Measurements from ENCODE around the gene IL1RAP.

IL1RAP gene

DNA sequence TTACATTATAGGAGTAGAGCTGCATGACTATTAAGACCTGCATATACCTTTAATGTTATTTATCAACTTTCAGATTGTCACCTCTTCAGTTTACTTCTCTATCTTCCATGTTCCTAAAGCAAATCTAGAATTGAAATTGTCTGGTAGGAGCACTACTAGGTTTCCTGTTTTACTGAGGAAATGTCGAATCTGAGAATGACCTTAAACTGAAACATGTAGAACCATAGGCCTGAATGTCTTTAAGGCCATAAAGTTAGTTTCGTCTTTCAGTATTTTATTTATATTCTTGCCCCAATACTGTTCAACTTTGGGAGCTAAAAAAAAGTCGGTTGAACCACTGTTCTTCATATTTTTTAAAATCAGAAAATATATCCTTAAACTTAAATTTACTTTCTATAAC is 92.7 kb downstream of the IL1RAP start:
- no peak for DNase-seq (ENCODE audit: low read depth)
- no peak overlapping the region for H3K4me3 ChIP-seq (ENCODE audit: control insufficient read depth, low read depth, low read length)
- TF ChIP-seq, protein P1, sequence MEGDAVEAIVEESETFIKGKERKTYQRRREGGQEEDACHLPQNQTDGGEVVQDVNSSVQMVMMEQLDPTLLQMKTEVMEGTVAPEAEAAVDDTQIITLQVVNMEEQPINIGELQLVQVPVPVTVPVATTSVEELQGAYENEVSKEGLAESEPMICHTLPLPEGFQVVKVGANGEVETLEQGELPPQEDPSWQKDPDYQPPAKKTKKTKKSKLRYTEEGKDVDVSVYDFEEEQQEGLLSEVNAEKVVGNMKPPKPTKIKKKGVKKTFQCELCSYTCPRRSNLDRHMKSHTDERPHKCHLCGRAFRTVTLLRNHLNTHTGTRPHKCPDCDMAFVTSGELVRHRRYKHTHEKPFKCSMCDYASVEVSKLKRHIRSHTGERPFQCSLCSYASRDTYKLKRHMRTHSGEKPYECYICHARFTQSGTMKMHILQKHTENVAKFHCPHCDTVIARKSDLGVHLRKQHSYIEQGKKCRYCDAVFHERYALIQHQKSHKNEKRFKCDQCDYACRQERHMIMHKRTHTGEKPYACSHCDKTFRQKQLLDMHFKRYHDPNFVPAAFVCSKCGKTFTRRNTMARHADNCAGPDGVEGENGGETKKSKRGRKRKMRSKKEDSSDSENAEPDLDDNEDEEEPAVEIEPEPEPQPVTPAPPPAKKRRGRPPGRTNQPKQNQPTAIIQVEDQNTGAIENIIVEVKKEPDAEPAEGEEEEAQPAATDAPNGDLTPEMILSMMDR (IDR thresholded peaks at IDR 0.05; ENCODE audit: control insufficient read depth, insufficient read depth, low read depth, low read length, missing control alignments), result no peak

DNA sequence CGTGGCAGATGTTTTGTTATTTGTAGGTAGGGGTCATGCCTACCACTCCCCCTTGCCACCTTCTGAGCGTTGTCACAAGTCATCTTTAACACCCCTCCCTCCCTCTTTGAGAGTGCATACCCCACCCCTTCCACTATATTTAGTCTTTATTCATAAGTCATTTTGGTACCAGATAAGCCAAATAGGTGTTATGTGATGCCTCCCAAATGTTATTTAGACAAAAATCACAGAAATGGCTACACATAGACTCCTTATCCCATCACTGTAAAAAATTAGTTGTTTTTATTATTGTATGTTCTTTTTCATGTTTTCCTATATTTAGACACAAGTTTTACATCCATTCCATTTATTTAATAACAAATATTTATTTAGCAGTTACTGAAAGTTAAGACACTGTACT is 93.1 kb downstream of the IL1RAP start:
- TF ChIP-seq, protein P1 (IDR thresholded peaks at IDR 0.05; ENCODE audit: control insufficient read depth, insufficient read depth, low read depth, low read length, missing control alignments), result no peak
- H3K4me3 ChIP-seq (ENCODE audit: control insufficient read depth, low read depth, low read length), result no peak overlapping the region
- no peak for DNase-seq (ENCODE audit: low read depth)

DNA sequence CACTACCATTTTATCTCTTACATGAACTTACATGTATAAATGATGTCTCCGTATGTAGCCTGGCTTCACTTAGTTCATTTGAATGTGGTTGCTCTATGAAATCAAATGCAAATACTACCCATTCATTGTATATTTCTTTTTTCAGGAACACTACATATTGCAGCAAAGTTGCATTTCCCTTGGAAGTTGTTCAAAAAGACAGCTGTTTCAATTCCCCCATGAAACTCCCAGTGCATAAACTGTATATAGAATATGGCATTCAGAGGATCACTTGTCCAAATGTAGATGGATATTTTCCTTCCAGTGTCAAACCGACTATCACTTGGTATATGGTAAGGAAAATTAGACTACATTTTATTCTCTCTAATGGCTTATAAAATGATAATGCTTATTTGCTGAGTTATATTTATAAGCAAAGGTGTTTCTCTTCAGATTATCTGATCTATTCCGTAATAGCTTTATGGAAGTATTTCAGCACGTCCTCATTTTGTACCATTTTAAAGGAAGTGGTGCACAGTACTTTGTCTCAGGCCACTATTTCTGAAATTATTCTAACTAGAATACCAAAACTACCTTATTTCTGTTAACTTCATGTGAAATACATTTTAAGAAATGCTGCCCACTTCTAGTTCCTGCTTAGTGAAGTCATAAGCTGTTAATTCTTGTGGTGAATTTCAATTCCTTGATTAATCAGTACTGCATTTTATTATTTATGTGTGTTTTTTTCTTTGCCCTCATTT is 95.1 kb downstream of the IL1RAP start:
- H3K4me3 ChIP-seq (ENCODE audit: control insufficient read depth, low read depth, low read length), result no peak overlapping the region
- TF ChIP-seq, protein P1 (IDR thresholded peaks at IDR 0.05; ENCODE audit: control insufficient read depth, insufficient read depth, low read depth, low read length, missing control alignments), result no peak
- DNase-seq (ENCODE audit: low read depth), result no peak

DNA sequence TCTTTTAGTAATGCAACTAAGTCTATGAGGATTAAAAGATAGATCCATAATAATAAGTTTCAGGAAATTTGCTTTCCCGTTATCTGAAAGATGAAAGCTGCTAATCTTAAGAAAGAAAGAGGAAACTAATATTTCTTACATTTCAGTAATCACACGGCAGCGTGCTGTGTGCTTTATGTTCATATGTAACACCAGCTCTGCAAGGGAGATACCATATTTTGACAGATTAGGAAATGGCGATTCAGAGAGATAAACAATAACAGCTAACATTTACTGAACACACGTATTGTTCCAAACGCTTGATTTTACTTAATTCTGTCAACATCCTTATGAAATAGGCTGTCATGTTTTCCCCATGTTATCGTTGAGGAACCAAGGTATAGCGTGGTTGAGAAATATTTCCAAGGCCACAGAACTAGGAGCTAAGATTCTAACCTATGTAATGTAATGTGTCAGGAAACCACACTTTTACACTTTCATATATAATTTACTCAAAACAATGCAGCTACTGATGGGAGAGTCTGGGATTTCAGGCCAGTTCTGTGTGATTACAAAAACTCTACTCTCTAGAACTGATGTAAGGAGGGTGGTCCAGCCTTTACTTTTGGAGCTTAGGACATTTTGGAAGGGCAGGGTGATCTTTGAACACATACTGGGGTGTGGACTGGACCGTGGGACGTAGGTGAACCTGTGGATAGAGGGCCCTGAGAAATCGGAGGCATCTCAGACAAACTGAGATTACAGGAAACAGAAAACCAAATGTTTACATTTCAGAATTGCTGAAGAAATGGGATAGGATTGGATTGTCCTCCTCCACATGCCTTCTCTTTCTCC is 100.6 kb downstream of the IL1RAP start:
- no peak for DNase-seq (ENCODE audit: low read depth)
- TF ChIP-seq, protein P1 (IDR thresholded peaks at IDR 0.05; ENCODE audit: control insufficient read depth, insufficient read depth, low read depth, low read length, missing control alignments), result no peak
- no peak overlapping the region for H3K4me3 ChIP-seq (ENCODE audit: control insufficient read depth, low read depth, low read length)

DNA sequence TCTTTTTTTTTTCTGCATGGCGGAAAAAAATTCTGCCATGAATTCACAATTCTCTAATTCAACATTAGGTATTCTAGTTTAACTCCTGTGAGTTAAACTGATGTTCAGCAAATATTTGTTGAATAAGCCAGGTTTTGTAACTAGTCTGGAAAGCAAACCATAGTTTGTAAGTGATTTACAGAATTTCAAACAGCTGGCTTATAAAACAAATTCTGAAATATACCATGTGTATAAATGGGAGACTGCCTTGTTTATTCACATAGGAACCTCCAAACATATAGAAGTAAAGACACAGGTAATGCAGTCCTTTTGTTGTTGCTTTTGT is 101.1 kb downstream of the IL1RAP start:
- H3K4me3 ChIP-seq (ENCODE audit: control insufficient read depth, low read depth, low read length), result no peak overlapping the region
- no peak for DNase-seq (ENCODE audit: low read depth)
- TF ChIP-seq, protein P1 (IDR thresholded peaks at IDR 0.05; ENCODE audit: control insufficient read depth, insufficient read depth, low read depth, low read length, missing control alignments), result no peak

DNA sequence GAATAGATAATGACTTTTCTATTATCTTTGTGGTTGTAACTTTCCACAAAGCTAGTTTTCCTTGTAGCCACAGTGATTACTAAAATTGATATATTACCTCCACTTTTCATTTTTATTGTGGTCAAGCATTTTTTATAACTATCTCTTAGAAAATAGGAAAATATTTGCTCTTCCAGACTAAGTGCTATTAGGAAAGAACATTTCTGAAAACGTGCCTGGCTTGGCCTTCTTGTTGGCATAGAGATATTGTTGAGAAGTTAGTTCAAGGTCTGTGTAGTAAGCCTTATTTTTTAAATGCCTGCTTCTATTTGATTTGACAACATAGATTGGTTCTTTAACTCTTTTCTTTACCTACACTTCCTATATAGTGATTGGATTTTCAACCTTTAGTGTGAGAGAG is 101.7 kb downstream of the IL1RAP start:
- TF ChIP-seq, protein P1 (IDR thresholded peaks at IDR 0.05; ENCODE audit: control insufficient read depth, insufficient read depth, low read depth, low read length, missing control alignments), result no peak
- DNase-seq (ENCODE audit: low read depth), result no peak
- no peak overlapping the region for H3K4me3 ChIP-seq (ENCODE audit: control insufficient read depth, low read depth, low read length)

Measured in AG09309 (cell line).